HG03342 (cell line): ENCODE results near the gene HEPACAM2.

ENCODE experiments used
- ATAC-seq: cut with Tn5 transposase; IDR thresholded peaks from one replicate; pipeline ENCODE4 v1.9.1; 2021; ENCODE audit warnings: mild to moderate bottlenecking, moderate library complexity; ENCODE audit not compliant: unreplicated experiment

Gene HEPACAM2

GRCh38 chr7:93148727-93149126 is 77.5 kb downstream of the HEPACAM2 start:
- ATAC-seq: no peak

- ATAC-seq: peak; percentile 71
Measured at GRCh38 chr7:93148144-93148543, 78.1 kb downstream of the HEPACAM2 start, which contains the start of gene SAMD9L. Gene SAMD9L (minus strand): TSS chr7:93148385. CDS start chr7:93135971, 12,414 bp downstream.

- peak; percentile 74 for ATAC-seq
Measured at GRCh38 chr7:93147363-93147762, 78.9 kb downstream of the HEPACAM2 start.

- peak; percentile 36 for ATAC-seq
Measured at GRCh38 chr7:93146472-93147141, 79.7 kb downstream of the HEPACAM2 start.

GRCh38 chr7:93146036-93146435 is 80.2 kb downstream of the HEPACAM2 start:
- ATAC-seq: no peak

GRCh38 chr7:93145354-93145753 is 80.9 kb downstream of the HEPACAM2 start:
- ATAC-seq: no peak

- ATAC-seq: no peak
Measured at GRCh38 chr7:93142127-93142526, 84.1 kb downstream of the HEPACAM2 start.

GRCh38 chr7:93140582-93141191 is 85.6 kb downstream of the HEPACAM2 start:
- no peak for ATAC-seq

- no peak for ATAC-seq
Measured at GRCh38 chr7:93138576-93138975, 87.7 kb downstream of the HEPACAM2 start.
